KMS-11 (cell line): ENCODE results near the gene AMH.

Experiments used
- H2AFZ ChIP-seq: fragments of 200-600 bp; sonication (generic); 2 replicates; pipeline ENCODE4 v1.6.1; 2016; ENCODE audit warnings: antibody characterized with exemption, mixed run types, low read depth
- H3K27ac ChIP-seq: fragments of 200-600 bp; sonication (generic); 2 replicates; pipeline ENCODE4 v1.6.1; 2016; ENCODE audit warnings: mild to moderate bottlenecking, mixed run types
- H3K27me3 ChIP-seq: fragments of 200-600 bp; sonication (generic); 2 replicates; pipeline ENCODE4 v1.6.1; 2017; ENCODE audit warnings: mild to moderate bottlenecking, low read depth, mixed run types, moderate library complexity; ENCODE audit not compliant: insufficient read depth
- H3K36me3 ChIP-seq: fragments of 200-600 bp; sonication (generic); 2 replicates; pipeline ENCODE4 v1.6.1; 2017; ENCODE audit warnings: mild to moderate bottlenecking, mixed run types; ENCODE audit not compliant: insufficient read depth
- H3K4me1 ChIP-seq: fragments of 200-600 bp; sonication (generic); 2 replicates; pipeline ENCODE4 v1.6.1; 2016; ENCODE audit warnings: mild to moderate bottlenecking, low read depth, mixed run types; ENCODE audit not compliant: poor library complexity, severe bottlenecking
- H3K4me2 ChIP-seq: fragments of 200-600 bp; sonication (generic); 2 replicates; pipeline ENCODE4 v1.7.0; 2016; ENCODE audit warnings: mild to moderate bottlenecking, mixed run types
- H3K4me3 ChIP-seq: fragments of 200-600 bp; sonication (generic); IDR thresholded peaks from 2 replicates; pipeline ENCODE4 v1.6.1; 2017; ENCODE audit warnings: low read depth, low read length, mixed read lengths; ENCODE audit not compliant: insufficient read depth
- H3K79me2 ChIP-seq: fragments of 200-600 bp; sonication (generic); 2 replicates; pipeline ENCODE4 v1.6.1; 2016; ENCODE audit warnings: low read depth, mixed run types; ENCODE audit not compliant: insufficient read depth
- H3K9ac ChIP-seq: fragments of 200-600 bp; sonication (generic); 2 replicates; pipeline ENCODE4 v1.6.1; 2016; ENCODE audit warnings: mild to moderate bottlenecking, mixed run types
- H4K20me1 ChIP-seq: fragments of 200-600 bp; sonication (generic); 2 replicates; pipeline ENCODE4 v1.6.1; 2016; ENCODE audit warnings: mild to moderate bottlenecking, mixed run types; ENCODE audit not compliant: insufficient read depth
- CTCF ChIP-seq: fragments of 200-600 bp; sonication (generic); conservative IDR thresholded peaks from 2 replicates; pipeline ENCODE4 v1.6.1; 2017; ENCODE audit warnings: low read depth, mild to moderate bottlenecking, antibody characterized with exemption, low read length, moderate library complexity, mixed read lengths

The AMH gene

GRCh38 chr19:2273356-2274184 lies 24.4 kb downstream of the AMH start:
- Histone ChIP-seq H2AFZ (no peak overlapping the region), H3K4me3 (no peak overlapping the region), H3K79me2 (peaks cover 49% of the 10 kb centered on the region), H3K27me3 (no peaks in the 10 kb centered on the region), H3K36me3 (peaks cover 3% of the 10 kb centered on the region; the same call in 1 of the 2 replicates), H4K20me1 (peaks cover 12% of the 10 kb centered on the region; the same call in 1 of the 2 replicates), H3K4me1 (peaks cover 8% of the 10 kb centered on the region), H3K27ac (no peak overlapping the region), H3K4me2 (no peak overlapping the region), H3K9ac (no peak overlapping the region)
- TF ChIP-seq CTCF, result no peak

GRCh38 chr19:2274185-2274711 lies 25.1 kb downstream of the AMH start:
- no peak for TF ChIP-seq CTCF
- Histone ChIP-seq H3K9ac (no peak overlapping the region), H3K79me2 (peaks cover 49% of the 10 kb centered on the region), H3K36me3 (peaks cover 3% of the 10 kb centered on the region; the same call in 1 of the 2 replicates), H3K27me3 (no peaks in the 10 kb centered on the region), H3K4me2 (no peak overlapping the region), H4K20me1 (peaks cover 12% of the 10 kb centered on the region; the same call in 1 of the 2 replicates), H3K27ac (no peak overlapping the region), H2AFZ (no peak overlapping the region), H3K4me1 (peaks cover 6% of the 10 kb centered on the region), H3K4me3 (no peak overlapping the region)

- Histone ChIP-seq H3K4me1 (peaks cover 6% of the 10 kb centered on the region), H4K20me1 (peaks cover 12% of the 10 kb centered on the region; the same call in 1 of the 2 replicates), H3K79me2 (peaks cover 42% of the 10 kb centered on the region), H3K27me3 (no peaks in the 10 kb centered on the region), H3K4me3 (no peak overlapping the region), H2AFZ (no peak overlapping the region), H3K27ac (no peak overlapping the region), H3K9ac (no peak overlapping the region), H3K36me3 (peaks cover 3% of the 10 kb centered on the region; the same call in 1 of the 2 replicates), H3K4me2 (no peak overlapping the region)
- TF ChIP-seq CTCF, result no peak; the same call in 1 of the 2 replicates
These were observed 25.9 kb downstream of the AMH start for GRCh38 chr19:2274931-2275535.

GRCh38 chr19:2275588-2276428 lies 26.7 kb downstream of the AMH start:
- Histone ChIP-seq H3K79me2 (peaks cover 36% of the 10 kb centered on the region), H3K27ac (no peak overlapping the region), H3K4me3 (no peak overlapping the region), H3K4me2 (no peak overlapping the region), H3K36me3 (peaks cover 3% of the 10 kb centered on the region; the same call in 1 of the 2 replicates), H3K27me3 (no peaks in the 10 kb centered on the region), H4K20me1 (peaks cover 12% of the 10 kb centered on the region; the same call in 1 of the 2 replicates), H2AFZ (no peak overlapping the region), H3K4me1 (peaks cover 6% of the 10 kb centered on the region), H3K9ac (no peak overlapping the region)
- no peak for TF ChIP-seq CTCF
